ENCODE results near the gene BCL3. TPM values are rescaled to one million over a fixed set of nuclear protein-coding genes. Genes with fewer than 3 reads are reported as not detected.

BCL3 gene
- total RNA-seq, 2 donors from 2014 or later, result 117 to 122 TPM

- ATAC-seq (no peak), DNase-seq (ENCODE audit: low spot score) (no peak)
- no peaks in the 10 kb centered on the region for H3K9me3 Mint-ChIP-seq
- H3K36me3 Mint-ChIP-seq, result no peaks in the 10 kb centered on the region
- no peaks in the 10 kb centered on the region for H3K27me3 Mint-ChIP-seq
- H3K4me3 Mint-ChIP-seq, result peak overlapping the region; percentile 20
- peak overlapping the region; percentile 78 to 88 for H3K27ac Mint-ChIP-seq
- H3K4me1 Mint-ChIP-seq (ENCODE audit: low read depth in 2 of 2), result peaks cover 36 to 55% of the 10 kb centered on the region in 2 donors
Measured at GRCh38 chr19:44741258-44741731, 7.2 kb upstream of the BCL3 start.

- no peaks in the 10 kb centered on the region for H3K36me3 Mint-ChIP-seq
- DNase-seq (ENCODE audit: low spot score) (peak; percentile 85), ATAC-seq (peak; percentile 85 to 87)
- peak overlapping the region; percentile 78 to 88 for H3K27ac Mint-ChIP-seq
- peak overlapping the region; percentile 38 for H3K4me3 Mint-ChIP-seq
- peaks cover 40 to 59% of the 10 kb centered on the region in 2 donors for H3K4me1 Mint-ChIP-seq (ENCODE audit: low read depth in 2 of 2)
- no peaks in the 10 kb centered on the region for H3K9me3 Mint-ChIP-seq
- H3K27me3 Mint-ChIP-seq, result no peaks in the 10 kb centered on the region
Measured at GRCh38 chr19:44741841-44742329, 6.6 kb upstream of the BCL3 start.

DNA sequence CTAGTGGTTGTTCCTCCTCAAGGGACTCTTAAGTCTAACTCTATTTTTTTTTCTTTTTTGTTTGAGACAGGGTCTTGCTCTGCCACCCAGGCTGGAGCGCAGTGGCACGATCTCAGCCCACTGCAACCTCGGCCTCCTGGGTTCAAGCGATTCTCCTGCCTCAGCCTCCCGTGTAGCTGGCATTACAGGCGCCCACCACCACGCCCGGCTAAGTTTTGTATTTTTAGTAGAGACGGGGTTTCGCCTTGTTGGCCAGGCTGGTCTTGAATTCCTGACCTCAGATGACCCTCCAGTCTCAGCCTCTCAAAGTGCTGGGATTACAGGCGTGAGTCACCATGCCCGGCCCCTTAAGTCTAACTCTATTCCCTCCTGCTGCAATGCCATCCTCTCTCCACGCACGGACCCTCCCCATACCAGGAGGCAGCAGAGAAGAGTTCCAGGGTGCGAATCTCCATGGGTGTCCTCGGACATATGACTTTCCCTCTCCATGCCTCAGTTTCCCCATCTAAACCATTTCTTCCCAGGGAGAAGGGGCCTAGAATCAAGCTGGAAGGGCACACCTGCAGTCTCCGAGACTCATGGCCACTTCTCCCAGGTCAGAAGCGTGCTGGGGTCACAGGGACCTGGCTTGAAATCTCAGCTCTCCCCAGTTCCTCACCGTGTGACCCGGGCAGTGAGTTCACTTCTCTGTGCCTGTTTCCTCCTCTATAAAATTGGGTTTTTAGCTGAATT is 6.0 kb upstream of the BCL3 start:
- H3K9me3 Mint-ChIP-seq, result no peaks in the 10 kb centered on the region
- peak overlapping the region; percentile 38 for H3K4me3 Mint-ChIP-seq
- H3K27ac Mint-ChIP-seq, result peak overlapping the region; percentile 78 to 88
- H3K36me3 Mint-ChIP-seq, result no peaks in the 10 kb centered on the region
- H3K4me1 Mint-ChIP-seq (ENCODE audit: low read depth in 2 of 2), result peaks cover 40 to 56% of the 10 kb centered on the region in 2 donors
- no peak for ATAC-seq
- no peaks in the 10 kb centered on the region for H3K27me3 Mint-ChIP-seq
- no peak for DNase-seq (ENCODE audit: low spot score)

- Mint-ChIP-seq H3K9me3 (no peaks in the 10 kb centered on the region), H3K4me1 (ENCODE audit: low read depth in 2 of 2) (peaks cover 42 to 55% of the 10 kb centered on the region in 2 donors), H3K36me3 (peaks cover 15% of the 10 kb centered on the region), H3K27me3 (no peaks in the 10 kb centered on the region), H3K4me3 (no peak overlapping the region), H3K27ac (peak overlapping the region in 1 of 2 donors; percentile 43)
- no peak for ATAC-seq
- no peak for DNase-seq (ENCODE audit: low spot score)
Measured at GRCh38 chr19:44744871-44745332, 3.6 kb upstream of the BCL3 start.

GRCh38 chr19:44745341-44745831 is 3.1 kb upstream of the BCL3 start:
- Mint-ChIP-seq H3K27ac (peak overlapping the region; percentile 84 to 92), H3K4me1 (ENCODE audit: low read depth in 2 of 2) (peaks cover 42 to 55% of the 10 kb centered on the region in 2 donors), H3K9me3 (no peaks in the 10 kb centered on the region), H3K36me3 (peaks cover 18% of the 10 kb centered on the region), H3K27me3 (no peaks in the 10 kb centered on the region), H3K4me3 (peak overlapping the region; percentile 96)
- ATAC-seq, result no peak
- no peak for DNase-seq (ENCODE audit: low spot score)

DNA sequence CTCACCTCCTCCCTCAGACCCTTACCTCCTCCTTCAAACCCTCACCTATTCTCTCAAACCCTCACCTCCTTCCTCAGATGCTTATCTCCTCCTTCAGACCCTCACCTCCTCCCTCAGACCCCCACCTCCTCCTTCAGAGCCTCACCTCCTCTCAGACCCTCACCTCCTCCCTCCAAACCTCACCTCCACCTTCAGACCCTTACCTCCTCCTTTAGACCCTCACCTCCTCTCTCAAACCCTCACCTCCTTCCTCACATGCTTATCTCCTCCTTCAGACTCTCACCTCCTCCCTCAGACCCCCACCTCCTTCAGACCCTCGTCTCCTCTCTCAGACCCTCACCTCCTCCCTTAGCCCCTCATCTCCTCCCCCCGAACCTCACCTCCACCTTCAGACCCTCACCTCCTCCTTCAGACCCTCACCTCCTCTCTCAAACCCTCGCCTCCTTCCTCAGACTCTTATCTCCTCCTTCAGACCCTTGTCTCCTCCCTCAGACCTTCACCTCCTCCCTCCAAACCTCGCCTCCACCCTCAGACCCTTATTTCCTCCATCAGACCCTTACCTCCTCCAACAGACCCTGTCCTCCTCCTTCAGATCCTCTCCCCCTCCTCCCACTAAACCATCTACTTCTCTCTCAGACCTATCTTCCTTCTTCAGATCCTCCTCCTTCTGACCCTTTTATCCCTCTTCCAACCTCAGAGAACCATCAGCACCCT is 2.5 kb upstream of the BCL3 start:
- H3K4me3 Mint-ChIP-seq, result peak overlapping the region; percentile 96
- ATAC-seq, result no peak
- no peaks in the 10 kb centered on the region for H3K27me3 Mint-ChIP-seq

GRCh38 chr19:44746616-44746945 is 1.9 kb upstream of the BCL3 start:
- H3K4me1 Mint-ChIP-seq (ENCODE audit: low read depth in 2 of 2), result peaks cover 43 to 61% of the 10 kb centered on the region in 2 donors
- DNase-seq (ENCODE audit: low spot score) (no peak), ATAC-seq (no peak)
- peak overlapping the region; percentile 84 to 92 for H3K27ac Mint-ChIP-seq
- H3K27me3 Mint-ChIP-seq, result no peaks in the 10 kb centered on the region
- H3K36me3 Mint-ChIP-seq, result peaks cover 24% of the 10 kb centered on the region
- H3K4me3 Mint-ChIP-seq, result peak overlapping the region; percentile 96
- H3K9me3 Mint-ChIP-seq, result no peaks in the 10 kb centered on the region

More for the DNA sequence above, 2.5 kb upstream of the BCL3 start:
- Mint-ChIP-seq H3K9me3 (no peaks in the 10 kb centered on the region), H3K4me1 (ENCODE audit: low read depth in 2 of 2) (peaks cover 48 to 60% of the 10 kb centered on the region in 2 donors), H3K27ac (peak overlapping the region; percentile 84 to 92), H3K36me3 (peaks cover 24% of the 10 kb centered on the region)
- DNase-seq (ENCODE audit: low spot score), result no peak

- ATAC-seq (peak; percentile 89 to 91), DNase-seq (ENCODE audit: low spot score) (peak; percentile 93)
- Mint-ChIP-seq H3K27ac (peak overlapping the region; percentile 84 to 92), H3K9me3 (no peaks in the 10 kb centered on the region), H3K4me3 (peak overlapping the region; percentile 96), H3K36me3 (peaks cover 27% of the 10 kb centered on the region), H3K4me1 (ENCODE audit: low read depth in 2 of 2) (peaks cover 45 to 58% of the 10 kb centered on the region in 2 donors), H3K27me3 (no peaks in the 10 kb centered on the region)
Measured at GRCh38 chr19:44746946-44747738, 1.4 kb upstream of the BCL3 start.

DNA sequence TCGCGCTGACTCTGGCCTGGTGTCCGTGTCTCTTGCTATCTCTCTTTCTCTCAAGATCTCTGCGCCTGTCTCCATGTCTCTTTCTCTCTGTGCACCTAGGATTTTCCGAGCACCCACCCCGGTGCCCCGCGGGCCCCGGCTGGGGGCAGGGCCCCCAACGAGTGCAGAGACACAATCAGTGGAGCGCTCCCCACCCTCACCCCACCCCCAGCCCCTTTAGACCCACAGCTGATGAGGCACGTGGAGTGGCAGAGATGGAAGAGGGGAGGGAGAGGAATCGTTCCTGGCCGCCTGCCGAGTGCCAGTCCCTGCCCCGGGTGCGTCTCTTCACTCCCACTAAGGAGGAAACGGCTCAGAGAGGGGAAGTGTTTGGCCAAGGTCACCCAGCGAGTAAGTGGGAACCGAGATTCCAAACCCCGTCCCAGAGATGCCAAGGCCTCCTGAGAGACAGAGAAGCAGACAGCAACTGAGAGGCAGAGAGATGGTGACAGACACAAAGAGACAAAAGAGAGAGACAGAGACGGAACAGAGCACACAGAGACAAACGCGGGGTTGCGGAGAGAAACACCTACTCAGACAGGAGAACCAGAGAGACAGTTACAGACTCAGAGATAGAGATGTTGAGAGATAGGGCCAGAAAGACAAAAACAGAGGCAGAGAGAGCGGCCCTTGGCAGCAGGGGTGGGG is 626 bp upstream of the BCL3 start:
- H3K4me1 Mint-ChIP-seq (ENCODE audit: low read depth in 2 of 2), result peaks cover 46 to 59% of the 10 kb centered on the region in 2 donors
- ATAC-seq (peak; percentile 10 to 21), DNase-seq (ENCODE audit: low spot score) (no peak)
- peak overlapping the region; percentile 84 to 92 for H3K27ac Mint-ChIP-seq
- peak overlapping the region; percentile 96 for H3K4me3 Mint-ChIP-seq
- H3K36me3 Mint-ChIP-seq, result peaks cover 34% of the 10 kb centered on the region
- no peaks in the 10 kb centered on the region for H3K27me3 Mint-ChIP-seq
- no peaks in the 10 kb centered on the region for H3K9me3 Mint-ChIP-seq

DNA sequence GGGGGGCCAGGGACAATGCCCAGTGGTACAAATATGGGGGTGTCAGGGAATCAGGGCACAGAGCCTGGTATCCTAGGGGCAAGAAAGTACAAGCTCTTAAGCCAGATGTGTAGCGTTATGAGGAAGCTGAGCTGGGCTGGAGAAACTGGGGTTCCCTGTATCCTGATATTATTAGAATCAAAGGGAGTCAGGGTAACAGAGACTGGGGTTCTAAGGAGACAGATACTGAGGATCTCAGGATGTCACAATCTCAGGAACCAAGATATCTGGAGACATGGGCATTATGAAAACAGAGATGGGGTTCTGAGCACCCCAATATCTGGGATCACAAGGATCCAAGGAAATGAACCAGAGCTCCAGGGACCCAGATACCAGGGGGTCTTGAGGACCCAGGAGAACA is 784 bp downstream of the BCL3 start:
- ATAC-seq (no peak), DNase-seq (ENCODE audit: low spot score) (no peak)
- Mint-ChIP-seq H3K4me1 (ENCODE audit: low read depth in 2 of 2) (peaks cover 55 to 66% of the 10 kb centered on the region in 2 donors), H3K27ac (peak overlapping the region; percentile 84 to 98), H3K27me3 (no peaks in the 10 kb centered on the region), H3K4me3 (peak overlapping the region; percentile 98), H3K36me3 (peaks cover 34% of the 10 kb centered on the region), H3K9me3 (no peaks in the 10 kb centered on the region)

GRCh38 chr19:44749994-44750393 is 1.5 kb downstream of the BCL3 start:
- H3K27me3 Mint-ChIP-seq, result no peaks in the 10 kb centered on the region
- peaks cover 61 to 68% of the 10 kb centered on the region in 2 donors for H3K4me1 Mint-ChIP-seq (ENCODE audit: low read depth in 2 of 2)
- ATAC-seq, result no peak
- H3K27ac Mint-ChIP-seq, result peak overlapping the region; percentile 84 to 98
- no peak for DNase-seq (ENCODE audit: low spot score)
- no peaks in the 10 kb centered on the region for H3K9me3 Mint-ChIP-seq
- H3K4me3 Mint-ChIP-seq, result peak overlapping the region; percentile 98
- H3K36me3 Mint-ChIP-seq, result peaks cover 34% of the 10 kb centered on the region

DNA sequence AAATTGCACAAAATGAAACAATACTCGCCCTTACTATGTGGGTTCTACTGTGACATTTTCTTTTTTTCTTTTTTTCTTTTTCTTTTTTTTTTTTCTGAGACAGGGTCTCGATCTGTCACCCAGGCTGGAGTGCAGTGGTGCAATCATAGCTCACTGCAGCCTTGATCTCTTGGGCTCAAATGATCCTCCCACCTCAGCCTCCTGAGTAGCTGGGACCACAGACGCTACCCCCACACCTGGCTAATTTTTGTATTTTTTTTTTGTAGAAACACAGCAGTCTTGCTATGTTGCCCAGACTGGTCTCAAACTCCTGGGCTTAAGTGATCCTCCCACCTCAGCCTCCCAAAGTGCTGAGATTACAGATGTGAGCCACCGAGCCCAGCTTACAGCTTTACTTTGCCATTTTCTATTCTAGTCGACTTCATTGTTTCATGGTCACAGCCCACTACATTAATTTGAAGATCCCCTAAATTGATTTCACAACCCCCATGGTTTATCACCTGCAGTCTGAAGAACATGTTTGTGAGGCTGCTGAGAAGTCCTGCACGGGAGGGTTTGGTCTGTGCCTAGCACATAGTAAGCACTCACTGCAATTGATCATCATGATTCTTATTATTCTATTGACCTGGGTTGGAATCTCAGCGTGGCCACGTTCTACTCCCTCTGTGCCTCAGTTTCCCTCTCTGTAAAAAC is 3.8 kb downstream of the BCL3 start:
- no peaks in the 10 kb centered on the region for H3K9me3 Mint-ChIP-seq
- DNase-seq (ENCODE audit: low spot score) (no peak), ATAC-seq (no peak)
- H3K27ac Mint-ChIP-seq, result peak overlapping the region; percentile 84 to 98
- H3K27me3 Mint-ChIP-seq, result no peaks in the 10 kb centered on the region
- H3K36me3 Mint-ChIP-seq, result peaks cover 34% of the 10 kb centered on the region
- H3K4me1 Mint-ChIP-seq (ENCODE audit: low read depth in 2 of 2), result peaks cover 55 to 62% of the 10 kb centered on the region in 2 donors
- peak overlapping the region; percentile 98 for H3K4me3 Mint-ChIP-seq
